Superior temporal gyrus (tissue), 1 donor: ENCODE results near the gene DROSHA.
"Not testable (repeated sequence)": the region's sequence is repeated elsewhere in the genome, so short reads cannot be mapped to it uniquely, and the experiment has no call there.

Experiments used
- DNase-seq: peaks from one replicate; pipeline ENCODE4 v3.0.0-alpha.2; 2016; ENCODE audit errors: extremely low spot score

DROSHA gene, protein sequence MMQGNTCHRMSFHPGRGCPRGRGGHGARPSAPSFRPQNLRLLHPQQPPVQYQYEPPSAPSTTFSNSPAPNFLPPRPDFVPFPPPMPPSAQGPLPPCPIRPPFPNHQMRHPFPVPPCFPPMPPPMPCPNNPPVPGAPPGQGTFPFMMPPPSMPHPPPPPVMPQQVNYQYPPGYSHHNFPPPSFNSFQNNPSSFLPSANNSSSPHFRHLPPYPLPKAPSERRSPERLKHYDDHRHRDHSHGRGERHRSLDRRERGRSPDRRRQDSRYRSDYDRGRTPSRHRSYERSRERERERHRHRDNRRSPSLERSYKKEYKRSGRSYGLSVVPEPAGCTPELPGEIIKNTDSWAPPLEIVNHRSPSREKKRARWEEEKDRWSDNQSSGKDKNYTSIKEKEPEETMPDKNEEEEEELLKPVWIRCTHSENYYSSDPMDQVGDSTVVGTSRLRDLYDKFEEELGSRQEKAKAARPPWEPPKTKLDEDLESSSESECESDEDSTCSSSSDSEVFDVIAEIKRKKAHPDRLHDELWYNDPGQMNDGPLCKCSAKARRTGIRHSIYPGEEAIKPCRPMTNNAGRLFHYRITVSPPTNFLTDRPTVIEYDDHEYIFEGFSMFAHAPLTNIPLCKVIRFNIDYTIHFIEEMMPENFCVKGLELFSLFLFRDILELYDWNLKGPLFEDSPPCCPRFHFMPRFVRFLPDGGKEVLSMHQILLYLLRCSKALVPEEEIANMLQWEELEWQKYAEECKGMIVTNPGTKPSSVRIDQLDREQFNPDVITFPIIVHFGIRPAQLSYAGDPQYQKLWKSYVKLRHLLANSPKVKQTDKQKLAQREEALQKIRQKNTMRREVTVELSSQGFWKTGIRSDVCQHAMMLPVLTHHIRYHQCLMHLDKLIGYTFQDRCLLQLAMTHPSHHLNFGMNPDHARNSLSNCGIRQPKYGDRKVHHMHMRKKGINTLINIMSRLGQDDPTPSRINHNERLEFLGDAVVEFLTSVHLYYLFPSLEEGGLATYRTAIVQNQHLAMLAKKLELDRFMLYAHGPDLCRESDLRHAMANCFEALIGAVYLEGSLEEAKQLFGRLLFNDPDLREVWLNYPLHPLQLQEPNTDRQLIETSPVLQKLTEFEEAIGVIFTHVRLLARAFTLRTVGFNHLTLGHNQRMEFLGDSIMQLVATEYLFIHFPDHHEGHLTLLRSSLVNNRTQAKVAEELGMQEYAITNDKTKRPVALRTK (N-terminal part only)

DNA sequence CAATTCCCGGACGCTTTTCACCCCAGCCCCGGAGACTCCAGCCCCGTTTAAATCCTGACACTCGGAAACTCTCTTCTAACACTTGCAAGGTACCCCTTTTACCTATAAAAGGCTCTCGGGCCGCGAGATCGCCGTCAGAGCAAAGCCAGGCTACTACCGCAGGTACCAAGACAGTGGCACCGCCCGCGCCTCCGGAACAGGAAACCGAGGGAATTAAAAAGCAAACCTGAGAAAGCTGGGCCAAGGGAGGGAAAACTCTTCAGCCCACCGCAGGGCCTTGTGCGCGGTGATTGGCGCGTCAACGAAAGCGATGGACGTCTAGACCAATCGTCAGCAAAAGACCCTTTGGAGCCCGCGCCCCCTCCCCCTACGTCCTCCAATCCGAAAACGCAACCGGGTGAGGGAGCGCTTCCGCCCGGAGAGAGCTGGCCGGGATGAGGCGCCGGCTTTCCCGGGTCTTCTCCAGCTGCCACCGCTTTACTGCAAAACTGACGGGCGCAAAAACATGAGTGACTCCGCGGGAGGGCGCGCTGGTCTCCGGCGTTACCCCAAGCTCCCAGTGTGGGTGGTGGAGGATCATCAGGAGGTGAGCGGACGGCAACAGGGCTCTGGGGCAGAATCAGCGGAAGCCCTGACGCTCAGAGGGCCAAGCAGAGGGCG, at the start of gene DROSHA, which contains the start of gene C5orf22:
DROSHA (minus strand) TSS at position 206 of the 660 bp plus-strand sequence. CDS start 3,034 bp downstream, outside the sequence.
C5orf22 (plus strand) TSS at position 414 of the 660 bp plus-strand sequence; CDS start at position 506, 92 bp downstream.
- peak; percentile 99 for DNase-seq

DNA sequence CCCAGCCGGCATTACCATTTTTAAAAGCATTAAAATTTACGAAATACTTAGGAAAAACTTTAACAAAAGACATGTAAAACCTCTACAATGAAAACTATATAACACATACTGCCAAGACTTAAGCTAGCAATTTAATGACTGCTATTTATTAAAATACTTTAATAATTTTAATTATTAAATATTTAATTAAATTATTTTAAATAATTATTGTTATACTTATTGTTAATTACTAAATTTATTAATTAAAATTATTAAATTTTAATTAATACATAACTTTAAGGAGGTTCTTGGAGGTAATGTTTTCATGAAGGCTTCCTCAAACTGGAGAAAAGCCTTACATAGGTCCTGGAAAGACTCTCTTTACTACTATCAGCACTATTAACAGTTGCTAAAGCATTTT, 47.7 kb upstream of the DROSHA start:
- DNase-seq, result no peak

DNA sequence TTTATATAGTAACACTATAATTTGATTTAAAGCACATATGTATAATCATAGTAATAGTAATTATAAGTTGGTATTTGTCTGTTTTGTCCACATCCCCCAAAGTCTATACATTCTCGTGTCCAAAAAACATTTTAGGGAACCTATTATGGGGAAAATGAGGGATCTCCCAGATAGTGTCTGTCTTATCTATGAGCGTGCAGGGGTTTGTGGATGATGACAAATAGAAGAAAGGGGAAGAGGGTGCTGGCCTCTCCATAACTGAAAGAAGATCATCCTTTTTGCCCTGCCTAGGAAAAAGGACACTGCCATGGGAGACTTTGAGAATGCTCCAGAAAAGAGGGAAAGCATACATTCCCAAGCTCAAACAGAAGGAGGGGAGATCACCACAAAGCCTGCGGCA, 45.5 kb upstream of the DROSHA start:
- DNase-seq, result no peak

DNA sequence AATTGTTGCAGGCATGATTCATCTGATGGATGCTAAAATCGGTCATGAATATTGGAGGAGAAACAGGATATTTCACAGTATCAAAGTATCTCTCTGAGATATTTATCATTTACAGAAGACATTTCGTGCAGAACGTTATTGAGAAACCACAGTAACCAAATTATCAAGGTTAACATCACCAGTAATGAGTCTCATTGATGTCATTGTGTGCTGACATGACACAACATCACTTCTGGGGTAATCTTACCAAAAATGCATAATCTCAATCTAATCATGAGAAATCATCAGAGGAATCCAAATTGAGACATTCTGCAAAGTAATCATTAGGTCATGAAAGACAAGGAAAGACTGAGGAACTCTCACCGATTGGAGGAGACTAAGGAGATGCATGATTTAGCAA, 42.9 kb upstream of the DROSHA start:
- DNase-seq, result no peak

DNA sequence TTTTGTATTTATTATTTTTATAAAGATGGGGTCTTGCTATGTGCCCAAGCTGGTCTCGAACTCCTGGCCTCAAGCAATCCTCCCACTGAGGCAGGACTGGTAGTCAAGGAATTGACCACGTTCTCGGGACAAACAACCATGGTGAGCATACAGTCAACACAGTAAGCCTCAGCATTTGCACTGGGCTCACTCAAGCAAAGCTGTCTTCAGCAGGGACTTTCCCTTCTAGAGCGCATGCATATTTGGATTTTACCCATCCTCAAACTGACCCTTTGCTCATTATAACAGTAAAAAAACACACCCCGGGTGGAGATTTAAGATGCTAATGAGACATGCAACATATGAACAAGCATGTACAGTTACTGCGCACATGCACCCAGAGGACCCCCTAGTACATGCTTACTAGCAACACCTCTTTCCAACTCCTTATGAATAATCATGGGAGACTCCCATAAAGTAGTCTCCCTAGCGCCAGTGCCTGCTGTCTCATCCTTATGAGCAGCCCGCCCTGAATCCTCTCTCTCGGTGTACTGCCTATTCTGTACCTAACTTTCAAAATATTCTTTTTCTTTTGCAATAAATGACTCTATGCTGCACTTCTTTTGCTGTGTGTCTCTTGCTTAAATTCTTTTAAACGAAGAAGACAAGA, 41.7 kb upstream of the DROSHA start:
- DNase-seq, result no peak

DNA sequence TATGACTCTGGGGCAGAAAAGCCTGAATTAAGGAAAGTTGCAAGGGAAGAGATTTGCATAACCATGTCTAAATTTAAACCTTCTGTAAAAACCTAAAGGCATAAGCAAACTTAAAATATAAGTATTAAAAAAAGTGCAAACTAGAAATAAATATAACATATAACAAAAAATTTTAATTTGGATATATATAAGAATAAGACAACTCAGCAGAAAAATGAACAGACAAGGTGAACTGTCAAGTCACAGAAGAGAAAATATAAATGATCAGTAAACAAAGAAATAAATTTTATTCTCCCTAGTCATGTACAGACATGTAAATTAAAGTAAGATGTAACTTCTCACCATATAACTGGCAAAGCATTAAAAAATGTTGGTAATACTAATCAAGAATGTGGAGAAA, 37.2 kb upstream of the DROSHA start:
- DNase-seq, result no peak

DNA sequence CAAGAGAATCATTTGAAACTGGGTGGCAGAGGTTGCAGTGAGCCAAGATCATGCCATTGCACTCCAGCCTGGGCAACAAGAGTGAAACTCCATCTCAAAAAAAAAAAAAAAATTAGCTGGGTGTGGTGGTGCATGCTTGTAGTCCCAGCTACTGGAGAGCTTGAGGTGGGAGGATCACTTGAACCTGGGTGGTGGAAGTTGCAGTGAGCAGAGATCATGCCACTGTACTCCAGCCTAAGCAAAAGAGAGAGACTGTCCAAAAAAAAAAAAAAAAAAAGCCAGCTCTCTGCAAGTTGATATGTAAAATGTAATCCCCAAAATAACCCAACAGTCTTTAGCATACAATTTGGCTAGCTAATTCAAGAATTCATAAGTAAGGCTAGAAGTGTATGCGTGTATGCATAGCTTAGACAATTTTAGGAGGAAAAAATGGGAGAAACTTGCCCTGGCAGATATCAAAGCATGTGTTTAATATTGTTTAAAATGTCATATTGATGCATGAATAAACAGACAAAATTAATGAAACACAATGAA, 36.5 kb upstream of the DROSHA start:
- no peak for DNase-seq

DNA sequence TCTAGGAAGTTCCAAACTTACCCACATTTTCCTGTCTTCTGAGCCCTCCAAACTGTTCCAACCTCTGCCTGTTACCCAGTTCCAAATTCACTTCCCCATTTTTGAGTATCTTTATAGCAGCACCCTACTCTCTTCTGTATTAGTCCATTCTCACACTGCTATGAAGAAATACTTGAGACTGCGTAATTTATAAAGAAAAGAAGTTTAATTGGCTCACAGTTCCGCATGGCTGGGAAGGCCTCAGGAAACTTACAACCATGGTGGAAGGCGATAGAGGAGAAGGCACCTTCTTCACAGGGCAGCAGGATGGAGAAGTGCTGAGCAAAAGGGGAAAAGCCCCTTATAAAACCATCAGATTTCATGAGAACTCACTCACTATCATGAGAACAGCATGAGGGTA, 34.5 kb upstream of the DROSHA start:
- DNase-seq, result not testable (repeated sequence)

DNA sequence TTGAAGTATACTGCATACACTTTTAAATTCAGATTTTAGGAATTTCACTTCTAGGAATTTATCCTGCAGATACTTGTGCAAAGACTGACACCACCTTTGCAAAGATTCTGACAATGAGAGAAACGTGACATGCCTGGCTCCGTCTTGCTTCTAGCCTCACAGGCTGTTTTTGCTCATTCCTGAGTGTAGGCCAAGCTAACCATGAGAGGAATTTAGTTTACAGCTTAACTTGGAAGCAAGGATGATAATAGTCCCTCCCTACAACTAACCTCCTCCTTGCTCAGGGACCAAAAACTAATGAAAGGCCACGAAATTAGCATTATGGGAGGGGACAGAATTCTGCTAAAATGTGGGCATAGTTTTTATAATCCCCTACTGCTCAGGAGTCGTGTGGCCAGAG, 31.3 kb upstream of the DROSHA start:
- DNase-seq, result no peak

DNA sequence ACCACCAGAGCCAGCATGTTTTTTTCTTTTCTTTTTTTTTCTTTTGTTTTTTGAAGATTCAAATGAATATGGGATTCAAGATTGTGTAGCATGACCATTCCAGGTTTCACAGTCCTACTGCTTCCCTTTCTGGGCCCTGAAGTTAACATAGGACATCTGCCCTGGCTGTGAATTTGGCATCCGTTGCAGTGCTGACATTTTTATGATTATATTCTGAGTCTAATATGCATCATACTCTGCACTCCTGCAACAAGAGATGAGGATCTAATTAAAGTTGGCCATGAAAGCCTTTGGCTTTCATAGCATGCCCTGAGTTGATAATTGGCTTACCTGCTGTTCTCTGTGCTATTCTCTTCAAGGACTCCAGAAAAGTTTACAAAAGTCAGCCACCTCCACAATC, 30.1 kb upstream of the DROSHA start:
- no peak for DNase-seq

DNA sequence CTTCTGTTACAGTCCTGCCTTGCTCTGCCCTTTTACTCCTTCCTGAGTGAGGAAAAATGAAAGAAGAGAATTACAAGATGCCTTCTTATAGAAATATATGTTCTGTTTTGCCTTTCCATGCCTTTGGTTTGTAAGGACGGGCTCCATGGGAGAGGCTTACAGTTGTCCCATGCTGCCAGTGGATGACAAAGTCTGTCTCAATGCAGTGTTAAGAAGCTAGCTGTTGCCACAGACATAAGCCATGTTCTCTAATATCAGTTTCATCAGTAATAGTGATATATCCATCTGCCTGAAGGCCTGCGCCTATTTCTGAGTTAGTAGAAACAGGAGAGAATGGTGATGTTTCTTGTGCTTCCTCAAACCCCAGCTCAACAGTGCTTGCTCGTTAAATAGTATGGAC, 28.0 kb upstream of the DROSHA start:
- no peak for DNase-seq

DNA sequence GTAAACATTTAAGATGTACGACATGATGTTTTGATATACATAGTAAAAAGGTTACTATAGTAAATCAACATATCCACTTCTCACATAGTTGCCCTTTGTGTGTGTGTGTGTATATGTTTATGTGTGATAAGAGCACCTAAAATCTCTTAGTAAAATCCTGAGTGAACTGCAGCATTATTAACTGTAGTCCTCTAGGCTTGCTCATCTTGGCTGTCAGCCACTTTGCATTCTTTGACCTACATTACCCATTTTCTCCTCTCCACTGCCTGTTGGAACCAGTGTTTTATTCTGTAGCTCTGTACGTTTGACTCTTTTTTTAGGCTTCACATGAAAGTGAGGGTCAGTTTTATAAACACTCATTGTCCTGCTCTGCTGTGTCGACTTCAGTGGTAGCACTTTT, 24.6 kb upstream of the DROSHA start:
- DNase-seq, result no peak

DNA sequence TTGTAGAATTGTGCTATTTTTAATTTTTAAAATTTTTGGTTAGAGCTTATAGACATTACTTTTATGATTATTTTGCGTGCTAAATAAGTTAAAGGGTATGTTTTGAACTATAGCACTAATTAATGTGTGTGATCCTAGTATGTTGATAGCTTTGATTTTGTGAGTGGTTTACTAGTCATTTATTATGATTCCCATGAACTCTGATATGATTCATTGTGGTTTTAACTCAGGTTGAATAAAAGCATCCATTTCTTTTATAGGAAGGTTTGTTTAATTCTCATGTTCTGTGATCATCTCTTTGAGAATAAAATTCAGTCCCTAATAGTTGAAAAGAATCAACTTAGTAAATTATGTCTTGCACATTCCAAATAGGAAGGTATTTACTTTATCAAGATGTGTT, 22.7 kb upstream of the DROSHA start:
- no peak for DNase-seq

DNA sequence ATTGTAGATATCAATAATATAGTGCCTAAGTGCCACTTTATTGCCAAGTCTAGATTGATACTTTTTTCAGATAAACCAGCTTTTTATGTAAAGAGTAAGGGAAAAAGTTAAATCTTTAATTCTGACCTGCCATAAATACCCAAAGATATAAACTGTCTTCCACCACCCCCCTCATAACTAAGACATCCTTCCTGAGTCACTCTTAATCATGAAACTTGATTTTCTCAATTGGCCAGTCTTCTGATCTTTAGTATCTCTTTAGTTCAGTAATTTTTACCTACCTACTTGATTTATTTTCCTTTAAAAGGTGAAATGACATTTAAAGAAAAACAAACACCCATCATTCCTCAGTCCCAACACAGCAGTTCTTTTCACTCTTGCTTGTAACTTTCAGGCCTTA, 22.0 kb upstream of the DROSHA start:
- DNase-seq, result no peak

DNA sequence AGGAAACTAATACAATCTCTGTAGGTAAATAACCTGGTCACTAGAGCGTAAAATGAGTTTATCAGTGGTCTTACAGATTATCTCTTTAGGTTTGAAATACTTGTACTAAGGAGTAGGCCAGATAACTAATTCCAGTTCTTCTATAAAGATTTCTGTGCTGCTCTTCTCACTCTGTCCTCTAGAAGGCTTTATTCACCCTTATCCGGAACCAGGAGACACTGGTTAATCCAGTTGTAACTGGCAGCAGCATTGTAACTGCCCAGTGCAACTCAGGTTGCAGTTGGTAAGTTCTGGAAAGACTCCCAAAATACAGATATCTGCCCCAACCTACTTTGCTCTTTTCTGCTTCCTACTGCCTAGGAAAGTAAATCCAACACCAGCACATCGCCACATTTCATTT, 20.0 kb upstream of the DROSHA start:
- DNase-seq, result no peak

DNA sequence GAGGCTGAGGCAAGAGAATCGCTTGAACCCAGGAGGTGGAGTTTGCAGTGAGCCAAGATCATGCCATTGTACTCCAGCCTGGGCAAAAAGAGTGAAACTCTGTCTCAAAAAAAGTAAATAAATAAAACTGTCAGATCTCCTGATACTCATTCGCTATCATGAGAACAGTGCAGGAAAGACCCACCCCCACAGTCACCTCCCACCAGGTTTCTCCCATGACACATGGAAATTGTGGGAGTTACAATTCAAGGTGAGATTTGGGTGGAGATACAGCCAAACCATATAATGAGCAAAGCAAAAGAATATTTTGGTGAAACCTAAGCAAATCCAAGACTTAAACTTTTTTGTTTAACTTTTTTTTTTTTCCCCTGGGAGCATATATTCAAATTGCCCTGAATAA, 17.2 kb upstream of the DROSHA start:
- DNase-seq, result not testable (repeated sequence)

DNA sequence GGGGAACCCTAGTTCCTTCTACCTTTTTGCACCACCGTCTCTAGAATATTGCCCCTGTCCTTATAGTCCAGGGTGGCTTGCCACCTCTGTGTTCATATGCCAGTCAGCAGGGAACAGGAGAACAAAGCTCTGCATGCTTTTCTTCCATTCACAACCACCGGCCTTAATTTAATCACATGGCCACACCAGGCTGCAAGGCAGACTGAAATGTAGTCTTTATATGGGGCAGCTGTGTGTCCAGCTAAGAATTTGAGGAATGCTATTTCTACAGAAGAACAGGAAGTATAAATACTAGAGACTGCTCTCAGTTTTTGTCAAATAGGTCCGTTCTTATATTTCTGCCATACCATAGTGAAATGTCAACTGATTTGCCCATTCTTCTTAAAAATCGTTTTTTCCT, 6.0 kb upstream of the DROSHA start:
- DNase-seq, result no peak

DNA sequence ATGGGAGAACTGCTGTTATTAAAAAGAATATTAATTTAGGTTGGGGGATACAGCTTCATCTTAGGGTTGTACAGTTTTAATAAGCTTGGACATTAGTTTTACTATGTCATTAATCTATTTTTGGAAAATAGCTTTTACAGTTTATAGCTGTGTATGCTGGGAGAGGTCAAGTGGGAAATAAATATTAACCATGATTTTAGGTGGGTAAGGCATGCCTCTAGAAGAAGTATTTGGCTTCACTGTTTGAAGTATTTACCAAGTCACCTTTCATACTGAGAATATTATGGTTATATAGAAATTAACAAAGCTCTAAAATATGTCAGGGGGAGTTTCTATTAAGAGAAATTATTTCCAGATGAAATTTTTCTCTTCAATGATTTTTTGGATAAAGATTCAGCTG, 5.5 kb upstream of the DROSHA start:
- no peak for DNase-seq

DNA sequence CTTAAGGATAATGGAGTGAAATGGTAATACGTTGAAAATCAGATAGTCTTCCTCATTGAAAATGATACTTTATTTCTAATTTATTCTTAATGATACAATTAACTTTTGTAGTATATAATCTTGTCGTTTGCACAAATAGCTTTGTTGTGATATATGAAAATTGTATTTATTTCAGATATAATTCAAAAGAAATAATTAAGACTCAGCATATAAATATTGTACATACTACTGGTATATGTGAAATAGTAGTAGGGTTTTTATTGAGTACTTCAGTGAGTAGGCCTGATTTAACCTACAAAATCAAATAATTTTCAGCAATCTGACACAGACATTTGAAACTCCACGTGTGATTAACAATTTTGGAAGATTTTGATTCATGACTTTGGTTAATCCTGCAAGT, 5.0 kb upstream of the DROSHA start:
- DNase-seq, result no peak

DNA sequence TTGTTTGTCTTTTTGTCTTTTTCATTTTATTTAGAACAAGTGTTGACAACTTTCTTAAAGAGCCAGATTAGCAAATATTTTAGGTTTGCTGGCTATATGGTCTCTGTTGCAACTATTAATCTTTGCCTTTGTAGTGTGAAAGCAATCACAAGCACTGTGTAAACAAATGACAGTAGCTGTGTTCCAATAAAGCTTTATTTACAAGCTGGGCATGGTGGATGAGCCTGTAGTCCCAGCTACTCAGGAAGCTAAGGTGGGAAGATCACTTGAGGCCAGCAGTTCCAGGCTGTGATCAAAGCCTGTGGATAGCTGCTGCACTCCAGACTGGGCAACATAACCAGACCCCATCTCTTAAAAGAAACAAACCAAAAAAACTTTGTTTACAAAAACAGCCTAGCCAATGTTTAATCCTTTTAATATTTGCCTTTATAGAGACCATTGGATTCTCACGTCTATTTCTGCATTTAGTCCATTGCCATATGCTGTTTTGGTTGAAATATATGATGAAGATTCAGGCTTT, 2.7 kb upstream of the DROSHA start:
- no peak for DNase-seq

DNA sequence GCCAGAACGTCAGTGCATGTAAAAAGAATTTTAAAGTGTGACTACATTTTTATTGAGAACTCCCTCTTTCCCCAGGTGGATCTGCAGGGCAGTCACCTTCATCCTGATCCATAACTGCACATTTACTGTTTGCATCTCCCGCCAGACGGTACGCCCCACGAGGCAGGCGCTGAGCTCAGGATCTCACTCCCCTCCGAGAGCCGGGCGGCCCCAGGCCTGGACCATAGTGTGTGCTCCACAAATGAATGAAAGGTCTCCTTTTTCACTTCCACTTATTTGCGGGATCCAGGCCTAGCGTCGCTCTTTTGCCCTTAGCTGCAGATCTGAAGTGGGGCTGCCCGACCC, 378 bp downstream of the DROSHA start:
- DNase-seq, result no peak
